Right lobe of liver (tissue), 4 donors: ENCODE measurements around the gene GTF2H3.

Experiments
- CTCF ChIP-seq, 4 donors: fragments of 200-600 bp in 3 of 4; fragments of 450-650 bp in 1 of 4; IDR thresholded peaks; one replicate each; pipeline versions ENCODE4 v1.5.1 to v1.8.0; 2016 to 2022; ENCODE audit warnings: antibody characterized with exemption in 4 of 4, mild to moderate bottlenecking in 2 of 4
- POLR2A ChIP-seq: fragments of 450-650 bp; IDR thresholded peaks from one replicate; pipeline ENCODE4 v1.6.1; 2017; ENCODE audit warnings: antibody characterized with exemption, mild to moderate bottlenecking
- donor health status: DM: no; HTN: no; CAD: no.
- donor health status: DM: no; HTN: no; CAD: no.
- donor health status: DM: no; HTN: yes; CAD: no.

- TF ChIP-seq CTCF (IDR thresholded peaks at IDR 0.05) (no peak), POLR2A (no peak)
Measured at GRCh38 chr12:123659996-123660727, 26.5 kb downstream of the GTF2H3 start.
